ENCODE data around the gene MTNR1B.

DNA sequence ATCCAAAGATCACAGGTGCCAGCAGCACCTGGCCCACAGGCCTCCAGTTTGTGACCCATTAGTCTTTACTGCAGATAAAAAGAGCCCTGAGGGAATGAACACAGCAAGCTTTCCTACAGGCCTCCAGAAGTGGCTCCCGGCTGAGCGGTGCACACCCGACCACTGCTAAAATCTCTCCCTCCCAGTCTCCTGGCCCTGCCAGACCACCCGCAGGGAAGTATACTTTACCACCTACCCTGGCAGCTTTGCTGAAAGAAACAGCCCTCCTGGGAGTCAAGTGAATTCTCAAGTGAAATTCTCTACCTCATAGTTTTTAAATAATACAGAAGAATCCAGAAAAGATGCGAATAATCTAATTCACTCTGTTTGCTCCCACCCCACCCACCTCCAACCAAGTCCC is 15.4 kb upstream of the MTNR1B start:
- no peak for TF ChIP-seq POLR2A (IDR thresholded peaks at IDR 0.05; ENCODE audit: low read depth, low read length)
- TF ChIP-seq POLR2AphosphoS5 (IDR thresholded peaks at IDR 0.05; ENCODE audit: low read depth, low read length): no peak
- no peak for TF ChIP-seq TAF1 (IDR thresholded peaks at IDR 0.05; ENCODE audit: borderline replicate concordance, low read depth, low read length)

Measured in GM12892 (cell line).